Stimulated activated CD4-positive, alpha-beta T cell treated with anti-CD3 and anti-CD28 coated beads, Interleukin-12 subunit alpha, Interleukin-12 subunit beta, amount 100 ng/mL, for 4 hours (primary cell): ENCODE results near the gene SUCLA2.

ENCODE experiments used
- DNase-seq: peaks from one replicate; pipeline ENCODE4 v3.0.0-alpha.2; 2020

SUCLA2 gene

DNA sequence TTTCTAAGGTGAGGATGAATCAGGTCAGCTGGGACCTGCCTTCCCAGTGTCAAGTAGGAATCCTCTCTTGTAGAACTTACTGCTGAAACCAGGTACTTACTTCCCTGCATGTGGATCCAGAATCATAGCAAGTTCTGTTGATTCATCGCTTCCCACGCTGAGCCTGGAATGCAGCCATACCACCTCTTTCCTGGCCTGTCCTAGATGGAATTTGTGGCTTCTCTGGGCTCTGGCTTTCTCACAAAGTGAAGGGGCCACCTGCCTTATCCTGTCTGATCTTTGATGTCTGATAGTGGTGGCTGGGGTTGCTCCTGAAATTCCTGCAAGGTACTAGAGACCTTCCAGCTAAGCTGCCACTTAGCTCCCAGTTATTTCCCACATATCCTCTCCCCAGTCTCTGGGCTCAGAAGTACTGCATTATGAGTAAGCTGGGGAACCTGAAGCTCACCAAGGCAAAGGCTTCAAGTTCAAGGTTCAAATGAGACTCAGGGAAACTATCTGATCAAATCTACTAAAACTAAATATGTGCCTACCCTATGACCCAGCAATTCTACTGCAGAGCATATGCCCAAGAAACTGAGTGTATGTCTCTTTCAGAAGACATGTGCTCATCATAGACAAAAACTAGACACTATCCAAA, 103.5 kb downstream of the SUCLA2 start:
- no peak for DNase-seq

DNA sequence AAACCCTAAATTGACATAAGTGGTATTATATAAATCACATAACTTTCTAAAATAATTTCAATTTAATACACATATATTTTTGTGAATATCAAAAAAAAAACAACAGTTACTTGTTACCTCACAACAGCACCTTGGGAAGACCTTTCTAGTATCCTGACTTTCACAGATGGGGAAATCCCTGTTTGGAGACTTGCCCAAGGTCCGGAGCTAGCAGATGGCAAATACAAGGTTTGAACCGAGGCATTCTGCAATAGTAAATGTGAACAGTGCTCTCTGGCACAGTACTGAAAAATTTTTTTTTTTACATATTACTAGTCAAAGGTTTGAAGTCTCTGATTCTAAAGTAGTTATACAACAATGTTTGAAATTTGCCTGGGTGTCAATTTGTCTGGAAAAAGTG, 104.5 kb downstream of the SUCLA2 start:
- DNase-seq: no peak

DNA sequence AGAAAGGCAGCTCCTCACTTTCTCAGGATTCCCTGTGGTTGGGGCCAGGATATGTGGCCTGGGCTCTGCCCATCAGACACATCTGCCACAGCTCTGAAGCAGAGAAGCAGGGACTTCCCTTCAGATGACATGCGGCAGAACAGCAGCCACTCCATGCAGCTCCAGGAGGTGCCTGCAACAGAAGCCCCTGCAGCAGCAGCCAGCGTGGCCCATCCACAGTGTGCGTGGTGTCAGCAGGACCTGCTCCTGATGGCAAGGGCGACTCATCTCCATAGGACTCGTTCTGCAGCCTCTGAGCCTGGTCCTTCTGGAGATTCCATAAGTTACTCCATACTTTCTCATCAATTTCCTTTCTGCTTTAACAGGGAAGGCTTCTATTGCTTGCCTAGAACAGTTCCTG, 105.0 kb downstream of the SUCLA2 start:
- no peak for DNase-seq

DNA sequence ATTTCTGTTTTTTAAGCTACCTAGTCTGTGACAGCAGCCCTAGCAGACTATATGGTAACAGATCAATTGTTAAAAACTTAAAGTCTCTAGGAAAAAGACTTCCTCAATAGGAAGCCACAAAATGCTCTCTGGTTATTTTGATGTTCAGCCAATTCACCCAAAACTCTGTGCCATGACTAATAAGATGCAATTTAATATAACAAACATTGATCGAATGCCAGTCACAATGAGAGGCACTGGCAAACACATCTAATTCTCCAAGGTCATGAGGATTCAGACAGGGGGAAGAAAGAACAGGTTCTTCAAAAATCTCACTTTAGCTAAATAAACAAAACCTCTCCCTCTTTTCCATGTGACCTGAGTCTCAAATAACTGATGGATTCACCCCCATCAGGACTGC, 107.5 kb downstream of the SUCLA2 start:
- no peak for DNase-seq
